Measurements from ENCODE around the gene PDLIM5.
"Not testable (repeated sequence)": the region's sequence is repeated elsewhere in the genome, so short reads cannot be mapped to it uniquely, and the experiment has no call there.

The PDLIM5 gene

GRCh38 chr4:94583914-94584641 lies 132.3 kb downstream of the PDLIM5 start:
- DNase-seq (ENCODE audit: low read depth in 2 of 3, low spot score in 1 of 3): no peak

- DNase-seq (ENCODE audit: low read depth in 2 of 3, low spot score in 1 of 3): no peak
Measured at GRCh38 chr4:94588896-94589693, 137.4 kb downstream of the PDLIM5 start.

- DNase-seq (ENCODE audit: low read depth in 2 of 3, low spot score in 1 of 3): no peak
Measured at GRCh38 chr4:94590493-94590892, 138.8 kb downstream of the PDLIM5 start.

- DNase-seq (ENCODE audit: low read depth in 2 of 3, low spot score in 1 of 3): no peak
Measured at GRCh38 chr4:94591289-94591688, 139.5 kb downstream of the PDLIM5 start.

- no peak for DNase-seq (ENCODE audit: low read depth in 2 of 3, low spot score in 1 of 3)
Measured at GRCh38 chr4:94595013-94595412, 143.3 kb downstream of the PDLIM5 start.

GRCh38 chr4:94595880-94596483 lies 144.2 kb downstream of the PDLIM5 start:
- DNase-seq (ENCODE audit: low read depth in 2 of 3, low spot score in 1 of 3): no peak

GRCh38 chr4:94598758-94599157 lies 147.0 kb downstream of the PDLIM5 start:
- no peak for DNase-seq (ENCODE audit: low read depth in 2 of 3, low spot score in 1 of 3)

GRCh38 chr4:94603170-94603747 lies 151.5 kb downstream of the PDLIM5 start:
- DNase-seq (ENCODE audit: low read depth in 2 of 3, low spot score in 1 of 3): no peak

- DNase-seq (ENCODE audit: low read depth in 2 of 3, low spot score in 1 of 3): no peak
Measured at GRCh38 chr4:94605241-94605805, 153.6 kb downstream of the PDLIM5 start.

- DNase-seq (ENCODE audit: low read depth in 2 of 3, low spot score in 1 of 3): no peak
Measured at GRCh38 chr4:94610145-94610544, 158.4 kb downstream of the PDLIM5 start.

- no peak for DNase-seq (ENCODE audit: low read depth in 2 of 3, low spot score in 1 of 3)
Measured at GRCh38 chr4:94613248-94613647, 161.5 kb downstream of the PDLIM5 start.

GRCh38 chr4:94615451-94615850 lies 163.7 kb downstream of the PDLIM5 start:
- DNase-seq (ENCODE audit: low read depth in 2 of 3, low spot score in 1 of 3): no peak

- DNase-seq (ENCODE audit: low read depth in 2 of 3, low spot score in 1 of 3): peak in 1 of 3 donors; percentile 24
Measured at GRCh38 chr4:94621491-94622080, 169.8 kb downstream of the PDLIM5 start.

GRCh38 chr4:94623126-94623911 lies 171.6 kb downstream of the PDLIM5 start:
- DNase-seq (ENCODE audit: low read depth in 2 of 3, low spot score in 1 of 3): no peak

GRCh38 chr4:94626942-94627341 lies 175.2 kb downstream of the PDLIM5 start:
- DNase-seq (ENCODE audit: low read depth in 2 of 3, low spot score in 1 of 3): no peak

GRCh38 chr4:94629058-94629457 lies 177.3 kb downstream of the PDLIM5 start:
- DNase-seq (ENCODE audit: low read depth in 2 of 3, low spot score in 1 of 3): not testable (repeated sequence)

GRCh38 chr4:94629837-94630236 lies 178.1 kb downstream of the PDLIM5 start:
- DNase-seq (ENCODE audit: low read depth in 2 of 3, low spot score in 1 of 3): no peak

GRCh38 chr4:94634271-94634670 lies 182.5 kb downstream of the PDLIM5 start:
- DNase-seq (ENCODE audit: low read depth in 2 of 3, low spot score in 1 of 3): no peak

GRCh38 chr4:94635177-94635576 lies 183.4 kb downstream of the PDLIM5 start:
- DNase-seq (ENCODE audit: low read depth in 2 of 3, low spot score in 1 of 3): no peak

GRCh38 chr4:94636004-94636403 lies 184.3 kb downstream of the PDLIM5 start:
- DNase-seq (ENCODE audit: low read depth in 2 of 3, low spot score in 1 of 3): no peak

Measured in stimulated activated CD4-positive, alpha-beta T cell treated with anti-CD3 and anti-CD28 coated beads, Interleukin-12 subunit alpha, Interleukin-12 subunit beta, amount 100 ng/mL, for 48 hours (primary cell).